ENCODE data around the gene CMTM3. TPM values are rescaled to one million over a fixed set of nuclear protein-coding genes. Genes with fewer than 3 reads are reported as not detected.
A peak's percentile ranks its signal among the peaks of the same experiment; 100 is the strongest.
"Not testable (repeated sequence)": the region's sequence is repeated elsewhere in the genome, so short reads cannot be mapped to it uniquely, and the experiment has no call there.

The CMTM3 gene
- total RNA-seq, 1 donor from 2014 or later = 41.9 TPM

DNA sequence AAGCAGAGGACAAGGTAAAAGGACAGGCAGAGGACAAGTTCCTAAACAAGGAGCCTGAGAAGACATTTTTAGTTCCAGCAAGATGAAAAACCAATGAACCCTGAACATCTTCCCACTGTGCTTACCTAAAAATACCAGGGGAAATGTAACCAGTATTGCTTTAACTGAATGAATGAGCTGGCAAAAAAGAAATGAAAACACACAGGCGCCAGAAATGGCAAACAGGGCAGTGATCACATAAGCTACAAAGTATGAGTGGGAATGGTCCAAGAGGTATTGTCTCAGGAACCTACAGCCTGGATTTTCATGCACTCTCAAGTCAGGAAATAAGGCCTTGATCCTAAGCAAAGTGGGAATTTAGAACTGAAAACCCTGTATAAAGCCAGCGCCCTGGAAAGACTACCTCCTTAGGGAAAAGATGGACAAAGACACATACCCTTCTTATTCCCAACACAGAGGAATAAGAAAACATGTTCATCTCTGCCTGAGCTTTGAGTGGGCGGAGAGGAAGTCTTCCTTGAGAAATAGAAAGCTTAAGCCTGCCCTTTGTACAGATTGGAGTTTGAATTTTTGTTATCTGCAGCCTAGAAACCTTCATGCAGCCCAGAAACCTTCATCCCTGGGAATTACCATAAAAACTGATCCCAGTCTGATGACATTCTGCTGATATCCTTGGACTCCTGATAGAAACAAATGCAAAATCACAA, 23.1 kb upstream of the CMTM3 start:
- DNase-seq (ENCODE audit: low spot score) = peak; percentile 13

DNA sequence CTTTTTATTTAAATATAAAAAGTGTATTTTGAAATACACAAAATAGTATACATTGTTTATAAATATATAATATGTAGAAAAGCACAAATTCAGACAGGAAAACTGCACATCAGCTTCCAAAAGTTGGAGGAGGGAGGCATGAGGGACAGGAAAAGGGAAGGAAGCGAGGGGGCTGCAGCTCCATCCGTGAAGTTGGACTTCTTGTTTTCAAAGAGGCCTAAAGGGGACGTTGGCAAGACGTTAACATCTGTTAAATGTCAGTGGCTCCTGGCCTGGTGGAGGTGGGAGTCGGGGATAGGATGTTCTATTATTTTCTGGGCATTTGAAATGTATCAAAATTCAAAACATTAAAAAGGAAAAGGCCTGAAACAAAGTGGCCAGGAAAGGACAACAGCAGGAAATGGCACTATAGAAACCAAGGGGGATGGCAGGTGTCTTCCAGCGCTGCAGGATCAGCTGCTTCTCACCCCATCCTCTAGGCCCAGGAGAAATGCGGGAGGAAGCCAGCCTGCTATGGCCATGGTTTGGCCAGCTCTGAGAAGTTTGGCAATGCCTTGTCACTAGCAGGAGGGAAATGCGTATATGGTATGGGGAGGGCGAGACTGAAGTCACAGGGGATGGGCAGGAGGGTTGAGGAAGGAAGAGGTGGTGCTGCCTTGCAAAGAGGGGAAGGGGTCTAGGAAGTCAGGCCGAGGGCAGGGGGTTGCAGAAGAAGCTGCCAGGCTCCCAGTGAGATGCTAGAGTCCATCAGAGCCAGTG, 18.8 kb upstream of the CMTM3 start:
- DNase-seq (ENCODE audit: low spot score) = peak; percentile 14

DNA sequence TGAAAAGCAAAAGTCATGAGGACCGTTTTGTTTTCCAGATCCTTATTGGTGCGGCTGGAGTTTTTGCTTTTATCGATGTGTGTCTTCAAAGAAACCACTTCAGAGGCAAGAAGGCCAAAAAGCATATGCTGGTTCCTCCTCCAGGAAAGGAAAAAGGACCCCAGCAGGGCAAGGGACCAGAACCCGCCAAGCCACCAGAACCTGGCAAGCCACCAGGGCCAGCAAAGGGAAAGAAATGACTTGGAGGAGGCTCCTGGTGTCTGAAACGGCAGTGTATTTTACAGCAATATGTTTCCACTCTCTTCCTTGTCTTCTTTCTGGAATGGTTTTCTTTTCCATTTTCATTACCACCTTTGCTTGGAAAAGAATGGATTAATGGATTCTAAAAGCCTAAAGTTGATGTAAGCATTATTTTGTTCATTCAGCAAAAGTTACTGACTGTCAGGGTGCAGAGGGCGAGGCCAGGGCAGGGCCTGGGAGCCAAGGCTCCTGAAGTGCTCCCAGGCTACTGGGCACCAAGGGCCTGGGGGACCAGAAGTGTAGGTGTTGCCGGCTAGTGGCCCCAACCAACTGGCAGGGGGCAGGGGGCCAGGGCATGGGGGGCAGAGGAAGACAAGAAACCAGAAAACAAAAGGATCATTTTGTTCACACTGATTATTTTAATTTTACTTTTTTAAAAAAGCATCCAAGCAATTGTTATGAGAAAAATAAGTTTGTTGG, 16.5 kb upstream of the CMTM3 start:
- no peak for DNase-seq (ENCODE audit: low spot score)

DNA sequence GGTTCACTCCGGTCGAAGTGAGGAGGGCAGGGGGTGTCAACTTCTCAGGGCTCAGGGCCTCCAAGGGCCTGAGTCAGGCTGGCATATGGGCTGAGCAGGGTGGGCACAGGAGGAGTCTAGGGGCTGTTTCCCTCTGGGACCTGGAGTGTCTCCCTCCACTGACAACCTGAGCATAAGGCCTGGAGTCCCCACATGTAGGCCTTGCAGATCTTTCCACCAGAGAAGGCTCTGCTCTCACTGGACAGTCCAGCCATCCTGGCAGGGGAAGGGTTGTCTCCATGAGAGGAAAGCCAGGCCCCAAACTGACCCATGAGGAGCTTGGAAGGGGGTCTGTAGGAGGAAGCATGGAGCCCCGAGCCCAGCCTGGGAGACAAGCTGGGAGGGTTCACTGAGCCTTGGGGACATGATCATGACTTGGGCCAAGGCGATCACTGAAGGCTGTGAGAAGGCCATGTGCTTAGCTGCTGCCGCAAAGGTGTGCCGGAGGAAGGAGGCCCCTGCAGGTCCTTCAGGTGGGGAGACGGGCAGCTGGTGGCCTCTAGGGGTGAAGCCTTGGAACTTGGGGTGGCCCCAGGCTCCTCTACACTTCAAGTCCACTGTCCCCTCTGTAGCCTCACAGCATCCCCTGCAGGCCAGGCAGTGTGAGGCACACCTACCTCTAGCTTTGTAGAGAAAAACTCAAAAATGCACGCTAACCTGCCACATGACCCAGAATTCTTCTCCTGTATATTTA, 15.4 kb upstream of the CMTM3 start:
- DNase-seq (ENCODE audit: low spot score) = peak; percentile 18

DNA sequence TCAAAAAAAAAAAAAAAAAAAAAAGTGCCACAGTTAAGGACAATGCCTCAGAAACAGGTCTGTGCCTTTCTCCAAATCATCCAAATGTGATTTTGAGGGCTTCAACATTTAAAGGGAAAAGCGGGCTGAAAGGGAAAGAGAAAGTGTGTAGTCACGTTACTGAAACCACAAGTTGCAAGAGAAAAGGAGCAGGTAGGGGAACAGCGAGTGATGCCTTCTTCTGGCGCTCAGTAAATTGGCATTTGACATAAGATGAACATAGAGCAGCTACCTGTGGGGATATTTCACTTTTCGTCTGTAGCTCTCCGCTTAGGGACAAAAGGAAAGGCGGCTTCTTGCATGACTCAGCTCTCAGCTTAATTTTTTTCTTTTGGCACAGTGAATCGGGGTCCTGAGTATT, 14.2 kb upstream of the CMTM3 start:
- DNase-seq (ENCODE audit: low spot score) = no peak

DNA sequence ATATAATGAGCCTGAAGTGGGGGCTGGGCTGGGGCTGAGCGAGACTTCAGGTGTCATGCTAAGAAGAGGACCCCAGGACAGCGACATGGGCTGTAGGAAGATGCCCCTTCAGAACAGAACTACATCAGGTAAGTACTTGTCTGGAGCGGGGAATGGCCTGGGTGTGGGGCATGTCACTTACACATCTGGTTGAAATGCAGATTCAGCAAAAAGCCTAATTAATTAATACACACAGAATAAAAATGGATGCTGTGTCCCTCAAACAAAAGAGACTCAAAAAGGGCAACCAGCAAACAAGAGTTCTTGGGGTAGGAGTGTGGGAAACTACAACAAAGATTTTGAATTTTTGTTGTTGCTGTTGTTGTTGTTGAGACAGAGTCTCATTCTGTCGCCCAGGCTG, 13.5 kb upstream of the CMTM3 start:
- DNase-seq (ENCODE audit: low spot score) = no peak

DNA sequence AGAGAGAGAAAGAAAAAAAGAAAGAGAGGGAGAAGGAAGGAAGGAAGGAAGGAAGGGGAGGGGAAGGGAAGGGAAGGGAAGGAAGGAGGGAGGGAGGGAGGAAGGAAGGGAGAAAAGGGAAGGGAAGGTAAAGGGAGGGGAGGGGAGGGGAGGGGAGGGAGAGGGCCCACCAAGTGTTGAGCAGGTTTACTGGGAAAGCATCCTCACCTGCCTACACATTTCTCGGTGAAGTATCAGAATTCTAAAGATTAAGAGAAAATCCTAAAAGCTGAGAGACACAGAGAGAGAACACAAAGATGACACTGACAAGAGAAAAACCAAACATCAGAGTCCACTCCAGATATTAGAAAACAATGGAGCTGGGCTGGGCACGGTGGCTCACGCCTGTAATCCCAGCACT, 12.3 kb upstream of the CMTM3 start:
- DNase-seq (ENCODE audit: low spot score) = no peak

DNA sequence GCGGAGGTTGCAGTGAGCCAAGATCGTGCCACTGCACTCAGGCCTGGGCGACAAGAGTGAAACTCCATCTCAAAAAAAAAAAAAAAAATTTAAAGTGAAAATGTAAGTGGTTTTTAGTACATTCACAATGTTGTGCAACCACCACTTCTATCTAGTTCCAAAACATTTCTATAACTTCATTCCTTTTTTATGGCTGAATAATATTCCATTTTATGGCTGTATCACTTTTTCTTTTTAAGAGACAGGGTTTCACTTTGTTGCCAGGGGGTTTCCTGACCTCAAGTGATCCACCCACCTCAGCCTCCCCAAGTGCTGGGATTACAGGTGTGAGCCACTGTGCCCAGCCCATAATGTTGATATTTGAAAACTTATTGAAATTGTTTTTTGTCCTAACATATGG, 11.7 kb upstream of the CMTM3 start:
- no peak for DNase-seq (ENCODE audit: low spot score)

DNA sequence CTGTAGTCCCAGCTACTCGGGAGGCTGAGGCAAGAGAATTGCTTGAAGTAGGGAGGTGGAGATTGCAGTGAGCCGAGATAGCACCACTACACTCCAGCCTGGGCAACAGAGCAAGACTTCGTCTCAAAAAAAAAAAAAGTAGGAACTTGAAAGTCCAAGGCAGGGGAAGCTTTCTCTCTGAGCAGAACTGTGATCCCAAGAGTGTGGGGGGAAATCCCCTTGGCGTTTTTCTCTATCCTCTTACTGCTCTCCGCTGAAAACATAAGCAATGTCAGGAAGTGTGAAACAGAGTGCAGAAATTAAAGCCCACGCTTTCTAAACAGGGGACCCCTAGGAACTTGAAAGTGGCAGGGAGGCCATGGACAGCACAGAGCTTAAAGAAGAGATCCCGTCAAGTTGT, 9.8 kb upstream of the CMTM3 start:
- DNase-seq (ENCODE audit: low spot score) = no peak

DNA sequence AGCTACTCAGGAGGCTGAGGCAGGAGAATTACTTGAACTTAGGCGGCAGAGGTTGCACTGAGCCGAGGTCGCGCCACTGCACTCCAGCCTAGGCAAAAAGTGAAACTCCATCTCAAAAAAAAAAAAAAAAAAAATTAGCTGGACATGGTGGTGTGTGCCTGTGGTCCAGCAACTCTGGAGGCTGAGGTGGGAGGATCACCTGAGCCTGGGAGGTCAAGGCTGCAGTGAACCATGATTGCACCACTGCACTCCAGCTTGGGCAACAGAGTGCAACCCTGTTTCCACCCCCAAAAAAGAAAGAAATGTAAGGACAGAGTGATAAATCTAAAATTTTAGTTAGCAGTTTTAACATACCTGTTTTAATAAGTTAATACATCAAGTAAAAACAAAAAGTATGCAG, 7.9 kb upstream of the CMTM3 start:
- DNase-seq (ENCODE audit: low spot score) = not testable (repeated sequence)

DNA sequence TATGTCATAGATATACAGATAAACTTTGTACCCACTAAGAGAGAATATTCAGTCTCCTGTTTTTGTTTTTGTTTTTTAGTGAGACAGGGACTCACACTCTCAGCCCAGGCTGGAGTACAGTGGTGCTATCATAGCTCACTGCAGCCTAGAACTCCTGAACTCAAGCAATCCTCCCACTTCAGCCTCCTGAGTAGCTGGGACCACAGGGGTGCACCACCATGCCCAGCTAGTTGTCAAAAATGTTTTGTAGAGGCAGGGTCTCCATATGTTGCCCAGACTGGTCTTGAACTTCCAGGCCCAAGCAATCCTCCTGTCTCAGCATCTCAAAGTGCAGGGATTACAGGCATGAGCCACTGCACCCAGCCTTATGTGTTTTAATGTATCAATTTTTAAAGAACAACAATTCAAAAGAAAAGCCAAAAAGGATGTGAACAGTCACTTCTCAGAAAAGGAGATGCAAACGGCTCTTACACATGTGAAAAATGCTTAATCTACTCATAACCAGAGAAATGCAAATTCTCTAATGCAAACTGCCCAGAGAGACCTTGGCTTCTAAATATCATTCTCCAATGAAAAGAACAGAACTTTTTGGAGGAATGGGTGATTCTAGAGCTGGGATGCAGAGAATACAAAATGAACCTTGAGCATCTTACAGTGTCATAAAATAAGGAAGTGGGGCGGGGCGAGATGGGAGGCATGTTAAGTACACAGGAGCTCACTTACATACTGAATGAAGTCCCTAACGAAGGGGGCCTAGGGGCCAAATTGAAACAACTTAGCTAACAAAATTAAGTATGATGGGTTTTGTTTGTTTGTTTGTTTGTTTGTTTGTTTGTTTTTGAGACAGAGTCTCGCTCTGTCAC, 7.3 kb upstream of the CMTM3 start:
- no peak for DNase-seq (ENCODE audit: low spot score)

DNA sequence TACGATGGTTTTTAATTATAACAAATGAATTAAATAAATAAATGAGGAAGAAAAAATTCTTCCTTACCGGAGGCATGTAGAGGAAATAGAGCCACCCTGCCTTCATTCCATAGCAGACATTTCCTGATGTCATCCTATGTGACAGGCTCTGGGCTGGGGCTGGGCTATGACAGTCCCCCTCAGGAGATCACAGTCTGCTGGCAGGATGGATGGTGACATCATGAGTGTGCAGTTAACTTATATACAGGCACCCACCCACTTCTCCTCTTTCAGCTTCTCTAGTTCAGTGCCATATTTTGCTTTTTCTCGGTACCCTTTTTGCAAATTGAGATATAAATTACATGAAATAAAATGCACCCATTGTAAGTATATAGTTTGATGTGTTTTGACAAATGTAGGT, 6.4 kb upstream of the CMTM3 start:
- DNase-seq (ENCODE audit: low spot score) = no peak

DNA sequence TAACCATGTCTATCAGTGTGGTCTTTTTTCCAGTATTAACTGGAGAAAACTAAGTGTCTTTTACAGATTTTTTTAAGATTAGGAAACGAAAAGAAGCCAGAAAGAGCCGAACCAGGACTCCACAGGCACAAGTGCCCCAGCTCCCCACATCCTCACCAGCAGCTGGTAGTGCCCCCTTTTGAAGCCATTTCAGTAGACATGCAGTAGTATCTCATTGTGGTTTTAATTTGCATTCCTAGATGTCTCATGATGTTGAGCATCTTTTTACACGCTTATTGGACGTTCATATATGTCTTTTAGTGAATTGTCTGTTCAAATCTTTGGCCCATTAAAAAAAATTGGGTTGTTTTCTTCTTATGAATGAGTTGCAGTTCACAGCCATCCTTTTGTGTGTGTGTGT, 4.8 kb upstream of the CMTM3 start:
- no peak for DNase-seq (ENCODE audit: low spot score)

DNA sequence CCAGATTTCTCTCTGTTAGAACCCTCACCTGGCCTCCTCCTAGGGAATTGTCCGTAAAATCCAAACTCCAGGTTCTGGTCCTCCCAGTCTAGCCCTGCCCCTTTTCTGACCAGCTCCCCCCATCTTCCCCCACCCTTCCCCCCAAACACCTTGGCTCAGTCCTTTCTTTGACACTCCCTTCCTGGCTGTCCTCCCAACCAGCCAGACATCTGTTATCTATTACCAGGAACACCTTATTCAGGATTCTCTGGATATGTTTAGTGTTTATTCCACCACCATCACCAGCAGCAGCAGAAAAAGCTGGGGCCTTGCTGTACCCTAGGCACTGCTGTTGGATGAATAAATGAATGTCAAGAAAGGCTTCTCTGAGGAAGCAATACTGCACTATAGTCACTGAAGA, 4.0 kb upstream of the CMTM3 start:
- DNase-seq (ENCODE audit: low spot score) = no peak

DNA sequence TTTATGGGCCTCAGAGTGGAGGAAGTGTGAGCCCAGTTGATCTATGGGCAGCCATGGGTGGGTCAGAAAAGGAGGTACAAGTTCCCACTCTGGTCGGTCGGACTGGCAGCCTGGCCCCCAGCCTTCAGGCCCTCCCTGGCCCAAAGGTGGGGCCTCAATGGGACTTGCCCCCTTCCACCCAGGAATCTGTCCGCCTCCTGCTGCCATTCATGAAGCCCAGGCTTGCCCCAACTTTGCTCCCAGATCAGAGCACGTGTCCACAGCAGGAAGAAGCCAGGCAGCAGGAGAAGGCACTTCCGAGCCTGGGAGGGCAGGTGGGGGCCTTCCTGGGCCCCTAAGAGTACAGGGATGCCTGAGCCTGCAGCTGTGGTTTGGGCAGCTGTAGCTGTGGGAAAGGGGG, 3.0 kb upstream of the CMTM3 start:
- DNase-seq (ENCODE audit: low spot score) = no peak

DNA sequence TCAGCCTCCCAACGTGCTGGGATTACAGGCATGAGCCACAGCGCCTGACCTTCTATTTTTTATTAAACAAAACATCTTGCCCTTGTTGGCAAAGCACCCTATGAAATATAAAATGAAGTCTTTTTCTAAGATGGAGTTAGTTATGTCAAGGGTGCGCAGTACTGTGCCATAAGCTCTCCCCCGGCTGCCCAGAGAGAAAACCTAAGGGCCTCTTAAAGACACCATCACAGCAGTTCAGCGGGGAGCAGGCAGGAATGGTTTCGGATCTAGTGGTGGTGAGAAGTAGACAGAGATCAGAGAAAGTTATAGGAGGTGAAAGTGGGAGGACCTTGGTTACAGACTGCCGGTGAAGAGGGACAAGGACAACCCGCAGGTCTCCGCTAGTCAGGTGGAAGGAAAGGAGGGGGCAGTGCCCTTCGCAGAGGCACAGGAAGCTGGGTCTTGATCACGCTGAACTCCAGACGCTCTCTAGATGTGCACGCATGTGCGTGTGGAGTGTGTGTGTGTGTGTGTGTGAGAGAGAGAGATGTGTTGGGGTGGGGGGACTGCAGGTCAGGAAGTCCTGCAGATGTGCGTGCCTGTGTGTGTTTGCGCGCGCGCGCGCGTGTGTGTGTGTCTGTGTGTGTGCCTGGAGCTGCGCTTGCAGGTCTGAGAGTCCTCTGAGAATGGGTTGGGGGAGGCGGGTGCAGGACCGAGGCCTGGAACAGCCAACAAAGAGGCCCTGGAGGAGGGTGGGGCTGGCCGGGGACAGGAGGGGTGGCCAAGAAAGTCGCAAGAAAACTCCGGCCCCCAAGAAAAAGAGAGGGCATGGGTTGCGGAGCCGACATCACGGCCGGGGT, 748 bp upstream of the CMTM3 start:
- peak; percentile 90 for DNase-seq (ENCODE audit: low spot score)

DNA sequence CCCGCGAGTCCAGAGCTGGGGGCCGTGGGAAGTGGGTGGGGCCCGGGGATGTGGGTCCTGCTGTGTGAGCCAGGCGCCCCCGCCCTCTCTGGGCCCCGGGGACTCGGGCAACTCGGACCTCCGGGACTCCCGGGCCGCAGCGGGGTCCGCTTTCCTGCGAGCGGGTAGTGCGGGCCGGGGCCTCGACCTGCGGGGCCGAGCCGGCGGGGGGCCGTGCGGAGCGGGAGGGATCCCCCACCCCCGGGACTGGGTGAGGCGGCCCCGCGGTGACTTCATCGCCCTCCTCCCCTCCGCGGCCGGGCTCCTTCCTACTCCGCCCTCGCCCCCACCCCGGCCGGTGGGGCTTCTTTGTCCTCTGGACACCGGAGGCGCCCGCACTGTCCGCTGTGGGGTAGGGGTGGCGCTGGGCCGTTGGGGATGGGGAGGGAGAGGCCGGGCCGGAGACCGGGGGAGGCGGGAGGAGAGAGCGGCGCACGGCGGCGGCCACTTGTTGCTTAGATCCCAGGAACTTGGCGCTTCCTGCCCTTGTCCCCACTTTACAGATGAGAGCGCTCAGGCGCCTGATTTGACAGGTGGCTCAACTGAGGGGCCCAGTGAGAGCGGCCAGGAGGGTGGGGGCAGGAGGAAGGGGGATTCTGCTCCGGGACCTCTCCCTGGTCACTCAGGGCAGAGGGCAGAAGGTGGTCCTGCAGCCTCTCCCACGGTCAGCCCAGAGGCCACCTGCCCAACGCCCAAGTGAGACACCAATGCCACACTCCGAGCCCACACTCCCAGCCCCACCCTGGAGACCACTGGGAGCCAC, 874 bp downstream of the CMTM3 start:
- peak; percentile 59 for DNase-seq (ENCODE audit: low spot score)

DNA sequence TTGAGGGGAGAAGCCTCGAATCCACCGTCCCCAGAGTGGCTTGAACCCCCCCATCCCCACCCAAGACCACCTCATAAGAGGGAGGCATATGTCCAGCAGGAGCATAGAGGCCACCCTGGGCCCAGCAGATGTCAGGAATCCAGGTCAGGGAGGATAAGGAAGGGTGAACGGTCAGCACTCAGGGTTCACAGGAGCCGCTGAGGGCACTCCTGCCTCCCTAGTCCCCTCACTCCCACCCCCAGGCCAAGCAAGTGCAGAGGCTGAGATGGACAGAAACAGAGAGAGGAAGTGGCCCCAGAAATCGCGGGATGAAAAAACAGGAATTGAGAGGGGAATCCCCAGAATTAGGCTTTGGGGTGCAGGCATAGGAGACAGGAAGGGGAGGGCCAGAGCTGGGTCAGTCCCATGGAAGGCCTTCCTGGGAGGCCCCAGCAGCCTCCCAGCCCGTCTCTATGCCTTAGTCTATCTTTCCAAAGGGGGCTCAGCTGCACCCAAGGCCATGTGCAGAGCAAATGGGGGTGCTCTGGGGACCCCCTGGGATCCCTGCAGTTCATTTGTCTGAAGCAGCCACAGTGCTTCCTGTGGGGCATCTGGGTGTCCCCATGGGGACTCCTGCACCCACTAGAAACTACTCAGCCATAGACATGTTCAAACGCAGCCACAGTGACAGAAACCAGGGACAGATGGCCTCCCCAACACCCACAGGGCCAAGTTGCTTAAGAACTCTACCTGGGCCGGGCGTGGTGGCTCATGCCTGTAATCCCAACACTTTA, 1.7 kb downstream of the CMTM3 start:
- DNase-seq (ENCODE audit: low spot score) = no peak
